ENCODE data around the gene PDE7B. TPM values are rescaled to one million over a fixed set of nuclear protein-coding genes. Genes with fewer than 3 reads are reported as not detected.

Gene PDE7B
- total RNA-seq, 1 experiment from 2014 or later, result not detected

DNA sequence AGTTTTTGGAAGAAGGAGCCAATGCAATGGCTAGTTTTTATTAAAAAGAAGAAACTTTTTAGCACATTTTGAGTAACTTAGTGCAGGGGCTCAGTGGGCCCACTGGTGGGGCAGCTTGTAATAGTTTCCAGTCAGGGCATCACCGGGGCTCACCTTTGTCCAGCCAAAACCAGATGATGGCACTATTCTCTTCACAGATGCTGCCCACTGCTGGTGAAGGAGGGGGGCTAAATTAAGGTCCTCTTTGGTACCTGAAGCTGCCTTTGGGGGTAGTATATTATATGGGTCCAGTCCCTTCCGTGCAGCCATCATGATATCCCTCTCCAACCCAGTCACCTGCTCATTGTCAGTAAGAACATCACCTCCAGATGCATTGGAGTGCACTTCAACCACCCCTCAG is 182.9 kb downstream of the PDE7B start:
- TF ChIP-seq, protein P1, sequence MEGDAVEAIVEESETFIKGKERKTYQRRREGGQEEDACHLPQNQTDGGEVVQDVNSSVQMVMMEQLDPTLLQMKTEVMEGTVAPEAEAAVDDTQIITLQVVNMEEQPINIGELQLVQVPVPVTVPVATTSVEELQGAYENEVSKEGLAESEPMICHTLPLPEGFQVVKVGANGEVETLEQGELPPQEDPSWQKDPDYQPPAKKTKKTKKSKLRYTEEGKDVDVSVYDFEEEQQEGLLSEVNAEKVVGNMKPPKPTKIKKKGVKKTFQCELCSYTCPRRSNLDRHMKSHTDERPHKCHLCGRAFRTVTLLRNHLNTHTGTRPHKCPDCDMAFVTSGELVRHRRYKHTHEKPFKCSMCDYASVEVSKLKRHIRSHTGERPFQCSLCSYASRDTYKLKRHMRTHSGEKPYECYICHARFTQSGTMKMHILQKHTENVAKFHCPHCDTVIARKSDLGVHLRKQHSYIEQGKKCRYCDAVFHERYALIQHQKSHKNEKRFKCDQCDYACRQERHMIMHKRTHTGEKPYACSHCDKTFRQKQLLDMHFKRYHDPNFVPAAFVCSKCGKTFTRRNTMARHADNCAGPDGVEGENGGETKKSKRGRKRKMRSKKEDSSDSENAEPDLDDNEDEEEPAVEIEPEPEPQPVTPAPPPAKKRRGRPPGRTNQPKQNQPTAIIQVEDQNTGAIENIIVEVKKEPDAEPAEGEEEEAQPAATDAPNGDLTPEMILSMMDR (conservative IDR thresholded peaks at IDR 0.05; ENCODE audit: low read depth, low read length), result no peak
- TF ChIP-seq EZH2 (IDR thresholded peaks at IDR 0.05; ENCODE audit: borderline replicate concordance, low read depth, low read length, poor library complexity, severe bottlenecking), result no peak
- POLR2A ChIA-PET (ENCODE audit: low non-redundant PET), result no interaction called here
- intact Hi-C loops (cut with micrococcal nuclease; ENCODE audit: unreplicated experiment), result loop anchor here (5.0 kb wide), 1 partner anchor 193 kb away; no protein-coding TSS in a partner anchor
- DNase-seq (ENCODE audit: low spot score), result no peak
- CTCF ChIA-PET, result interaction anchor here (0.6 kb wide), 1 partner anchor 191 kb away, joined by 3 read pairs; no protein-coding TSS in a partner anchor
- H3K27ac ChIP-seq (ENCODE audit: low read depth, low read length, poor library complexity, severe bottlenecking), result no peak overlapping the region
- BruUV-seq (replicated peaks), result no TSS peak
- peaks cover 3% of the 10 kb centered on the region for H3K4me1 ChIP-seq (ENCODE audit: insufficient read depth, low read length, poor library complexity, severe bottlenecking)
- no peaks in the 10 kb centered on the region for H3K9me3 ChIP-seq (ENCODE audit: low read depth, low read length, poor library complexity, severe bottlenecking)
- H3K27me3 ChIP-seq (replicated peaks; ENCODE audit: insufficient read depth, low read depth, low read length, poor library complexity), result no peaks in the 10 kb centered on the region
- no peak overlapping the region for H3K4me3 ChIP-seq (ENCODE audit: low read depth, low read length, poor library complexity, severe bottlenecking)
- H3K36me3 ChIP-seq (ENCODE audit: insufficient read depth, low read length, poor library complexity, severe bottlenecking), result no peaks in the 10 kb centered on the region

DNA sequence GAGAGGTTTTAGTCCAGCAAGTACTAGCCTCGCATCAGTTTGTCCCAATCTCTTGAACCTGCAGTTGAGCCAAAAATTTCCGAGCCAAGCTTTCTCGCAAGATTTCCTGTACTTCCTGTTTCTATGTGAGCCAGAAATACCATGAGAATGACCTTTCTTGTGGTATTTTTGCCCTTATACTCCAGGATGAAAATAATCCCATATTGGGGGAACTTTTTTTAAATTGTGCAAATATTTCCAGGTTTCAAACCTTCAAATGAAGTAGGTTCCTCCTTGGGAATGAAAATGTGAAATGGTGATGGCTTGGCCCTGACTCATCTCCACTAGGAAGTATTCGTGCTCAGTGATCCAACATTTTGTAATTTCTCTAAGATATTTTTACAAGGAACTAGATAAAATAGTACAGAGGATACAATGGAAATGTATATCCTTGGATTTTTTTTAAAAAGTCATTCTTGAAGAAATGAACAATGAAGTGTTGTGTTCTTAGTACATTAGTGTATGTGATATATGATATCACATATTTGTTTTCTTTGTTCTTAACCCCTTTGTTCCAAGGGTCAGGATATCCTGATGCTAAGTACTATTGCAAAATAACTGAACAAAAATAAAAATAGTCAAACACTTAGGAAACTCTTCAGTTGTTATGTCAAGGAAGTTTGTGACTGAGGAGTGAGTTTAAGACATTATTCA is 184.0 kb downstream of the PDE7B start:
- DNase-seq (ENCODE audit: low spot score), result no peak
- no peaks in the 10 kb centered on the region for H3K9me3 ChIP-seq (ENCODE audit: low read depth, low read length, poor library complexity, severe bottlenecking)
- ChIA-PET POLR2A (ENCODE audit: low non-redundant PET) (no interaction called here), CTCF (no interaction called here)
- no peaks in the 10 kb centered on the region for H3K36me3 ChIP-seq (ENCODE audit: insufficient read depth, low read length, poor library complexity, severe bottlenecking)
- H3K4me1 ChIP-seq (ENCODE audit: insufficient read depth, low read length, poor library complexity, severe bottlenecking), result peaks cover 3% of the 10 kb centered on the region
- no TSS peak for BruUV-seq (replicated peaks)
- H3K27me3 ChIP-seq (replicated peaks; ENCODE audit: insufficient read depth, low read depth, low read length, poor library complexity), result no peaks in the 10 kb centered on the region
- intact Hi-C loops (cut with micrococcal nuclease; ENCODE audit: unreplicated experiment), result no loop called here
- TF ChIP-seq, protein P1 (conservative IDR thresholded peaks at IDR 0.05; ENCODE audit: low read depth, low read length), result no peak
- TF ChIP-seq EZH2 (IDR thresholded peaks at IDR 0.05; ENCODE audit: borderline replicate concordance, low read depth, low read length, poor library complexity, severe bottlenecking), result no peak
- no peak overlapping the region for H3K4me3 ChIP-seq (ENCODE audit: low read depth, low read length, poor library complexity, severe bottlenecking)
- no peak overlapping the region for H3K27ac ChIP-seq (ENCODE audit: low read depth, low read length, poor library complexity, severe bottlenecking)

DNA sequence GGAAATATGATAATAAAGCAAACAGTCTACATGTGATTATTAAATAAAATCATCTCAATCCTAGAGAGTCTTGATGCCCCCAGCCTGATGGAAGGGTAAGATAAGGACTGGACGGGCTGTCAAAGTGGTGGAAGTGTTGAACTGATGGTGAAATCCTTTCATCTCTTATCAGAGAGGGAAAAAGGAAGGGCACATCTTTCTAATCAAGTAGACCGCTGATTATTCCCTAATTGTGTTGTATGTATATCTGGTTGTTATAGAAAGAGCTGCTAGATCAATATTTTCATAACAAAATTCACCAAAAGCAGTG is 184.5 kb downstream of the PDE7B start:
- no peak overlapping the region for H3K4me3 ChIP-seq (ENCODE audit: low read depth, low read length, poor library complexity, severe bottlenecking)
- BruUV-seq (replicated peaks), result no TSS peak

More for the DNA sequence above, 184.5 kb downstream of the PDE7B start:
- POLR2A ChIA-PET (ENCODE audit: low non-redundant PET), result no interaction called here
- Histone ChIP-seq H3K4me1 (ENCODE audit: insufficient read depth, low read length, poor library complexity, severe bottlenecking) (peaks cover 3% of the 10 kb centered on the region), H3K27ac (ENCODE audit: low read depth, low read length, poor library complexity, severe bottlenecking) (no peak overlapping the region), H3K9me3 (ENCODE audit: low read depth, low read length, poor library complexity, severe bottlenecking) (no peaks in the 10 kb centered on the region), H3K27me3 (replicated peaks; ENCODE audit: insufficient read depth, low read depth, low read length, poor library complexity) (no peaks in the 10 kb centered on the region), H3K36me3 (ENCODE audit: insufficient read depth, low read length, poor library complexity, severe bottlenecking) (no peaks in the 10 kb centered on the region)
- intact Hi-C loops (cut with micrococcal nuclease; ENCODE audit: unreplicated experiment), result no loop called here
- DNase-seq (ENCODE audit: low spot score), result no peak
- TF ChIP-seq EZH2 (IDR thresholded peaks at IDR 0.05; ENCODE audit: borderline replicate concordance, low read depth, low read length, poor library complexity, severe bottlenecking), result no peak
- TF ChIP-seq, protein P1 (conservative IDR thresholded peaks at IDR 0.05; ENCODE audit: low read depth, low read length), result no peak
- CTCF ChIA-PET, result no interaction called here

Data from A673 (cell line).